ENCODE measurements around the gene SPDYE11. TPM values are rescaled to one million over a fixed set of nuclear protein-coding genes. Genes with fewer than 3 reads are reported as not detected.

Gene SPDYE11
- not detected in 2 replicates for total RNA-seq (ENCODE audit: low replicate concordance)

GRCh38 chr7:73057811-73058210 is at the start of gene SPDYE11:
Gene SPDYE11, minus strand, starts transcription at chr7:73057911. Its CDS starts 1,800 bp downstream, at chr7:73056111.

GRCh38 chr7:73085938-73086337 is 28.2 kb upstream of the SPDYE11 start, which contains the start of gene SPDYE9:
Gene SPDYE9, minus strand, starts transcription at chr7:73086038. Its CDS starts 1,800 bp downstream, at chr7:73084238.

GRCh38 chr7:73029666-73030065 is 28.0 kb downstream of the SPDYE11 start, which contains the start of gene SPDYE8:
Gene SPDYE8, minus strand, starts transcription at chr7:73029766. Its CDS starts 1,800 bp downstream, at chr7:73027966.

Other genes starting within 250 kb of the SPDYE11 start
- 2.2 and 5.0 TPM in 2 replicates for gene TYW1B, start 229.7 kb downstream of the SPDYE11 start, total RNA-seq (ENCODE audit: low replicate concordance)
- gene POM121, start 132.8 kb downstream of the SPDYE11 start, total RNA-seq (ENCODE audit: low replicate concordance) = 3.3 and 3.9 TPM in 2 replicates
- 0.08 TPM in 1 of 2 replicates, not detected in the other for gene TRIM74, start 88.4 kb downstream of the SPDYE11 start, total RNA-seq (ENCODE audit: low replicate concordance)
- not detected in 2 replicates for gene SPDYE8, start 28.1 kb downstream of the SPDYE11 start, total RNA-seq (ENCODE audit: low replicate concordance)
- gene SPDYE9, start 28.1 kb upstream of the SPDYE11 start, total RNA-seq (ENCODE audit: low replicate concordance) = not detected in 2 replicates

All from smooth muscle cell of the coronary artery (primary cell).